ENCODE results near the gene EPS8L3.

Gene EPS8L3

GRCh38 chr1:109763646-109764415 lies at the start of gene EPS8L3:
EPS8L3 (minus strand) TSS chr1:109763923; CDS start chr1:109761749, 2,174 bp downstream.
- Histone ChIP-seq H3K27ac (ENCODE audit: low read length) (no peak within 1 kb of the TSS), H3K9ac (ENCODE audit: low read length) (no peak within 1 kb of the TSS)

GRCh38 chr1:109812691-109813393 lies 49.1 kb upstream of the EPS8L3 start:
- Histone ChIP-seq H3K9me2 (replicated peaks; ENCODE audit: insufficient read depth, low read length) (no peaks in the 10 kb centered on the region), H3K4me1 (ENCODE audit: low read length) (peaks cover 32% of the 10 kb centered on the region)

More at GRCh38 chr1:109763646-109764415, at the start of gene EPS8L3:
- Histone ChIP-seq H3K27me3 (replicated peaks; ENCODE audit: insufficient read depth, low read length) (no peaks in the 10 kb centered on the region), H3K36me3 (replicated peaks; ENCODE audit: insufficient read depth, low read length) (no peaks in the 10 kb centered on the region), H3F3A (ENCODE audit: insufficient read depth, low read length) (no peaks in the 10 kb centered on the region), H3K4me2 (ENCODE audit: low read depth, low read length) (no peak within 1 kb of the TSS), H2AFZ (ENCODE audit: low read length) (no peak within 1 kb of the TSS), H3K4me1 (ENCODE audit: low read length) (no peaks in the 10 kb centered on the region), H3K9me3 (replicated peaks; ENCODE audit: insufficient read depth, low read length) (no peaks in the 10 kb centered on the region), H4K20me1 (ENCODE audit: insufficient read depth, low read length) (no peaks in the 10 kb centered on the region), H3K4me3 (ENCODE audit: low read length) (no peak within 1 kb of the TSS), H3K9me2 (replicated peaks; ENCODE audit: insufficient read depth, low read length) (no peaks in the 10 kb centered on the region), H3K79me2 (ENCODE audit: low read length) (no peaks in the 10 kb centered on the region)
- TF ChIP-seq CTCF (IDR thresholded peaks at IDR 0.05; ENCODE audit: low read length) = no peak
- no peak for TF ChIP-seq EZH2 (optimal IDR thresholded peaks at IDR 0.05; ENCODE audit: low read depth, low read length)
- no peak for TF ChIP-seq EZH2phosphoT487 (IDR thresholded peaks at IDR 0.05; ENCODE audit: low read length)
- DNase-seq = no peak

GRCh38 chr1:109808703-109809102 lies 45.0 kb upstream of the EPS8L3 start:
- TF ChIP-seq EZH2phosphoT487 (IDR thresholded peaks at IDR 0.05; ENCODE audit: low read length) (no peak), CTCF (IDR thresholded peaks at IDR 0.05; ENCODE audit: low read length) (no peak), EZH2 (optimal IDR thresholded peaks at IDR 0.05; ENCODE audit: low read depth, low read length) (no peak)
- Histone ChIP-seq H3K4me2 (ENCODE audit: low read depth, low read length) (no peak overlapping the region), H3K4me1 (ENCODE audit: low read length) (peaks cover 10% of the 10 kb centered on the region), H3K79me2 (ENCODE audit: low read length) (no peaks in the 10 kb centered on the region), H2AFZ (ENCODE audit: low read length) (no peak overlapping the region), H3K36me3 (replicated peaks; ENCODE audit: insufficient read depth, low read length) (no peaks in the 10 kb centered on the region), H4K20me1 (ENCODE audit: insufficient read depth, low read length) (no peaks in the 10 kb centered on the region), H3K9me2 (replicated peaks; ENCODE audit: insufficient read depth, low read length) (no peaks in the 10 kb centered on the region), H3K4me3 (ENCODE audit: low read length) (no peak overlapping the region), H3K9me3 (replicated peaks; ENCODE audit: insufficient read depth, low read length) (no peaks in the 10 kb centered on the region), H3F3A (ENCODE audit: insufficient read depth, low read length) (peaks cover 4% of the 10 kb centered on the region; the same call in 1 of the 2 replicates), H3K27ac (ENCODE audit: low read length) (no peak overlapping the region), H3K9ac (ENCODE audit: low read length) (no peak overlapping the region), H3K27me3 (replicated peaks; ENCODE audit: insufficient read depth, low read length) (no peaks in the 10 kb centered on the region)
- DNase-seq = no peak

More at GRCh38 chr1:109812691-109813393, 49.1 kb upstream of the EPS8L3 start:
- no peak overlapping the region for H3K4me3 ChIP-seq (ENCODE audit: low read length)
- H3F3A ChIP-seq (ENCODE audit: insufficient read depth, low read length) = peaks cover 11% of the 10 kb centered on the region
- no peaks in the 10 kb centered on the region for H3K27me3 ChIP-seq (replicated peaks; ENCODE audit: insufficient read depth, low read length)
- no peaks in the 10 kb centered on the region for H3K36me3 ChIP-seq (replicated peaks; ENCODE audit: insufficient read depth, low read length)
- no peaks in the 10 kb centered on the region for H4K20me1 ChIP-seq (ENCODE audit: insufficient read depth, low read length)
- no peaks in the 10 kb centered on the region for H3K9me3 ChIP-seq (replicated peaks; ENCODE audit: insufficient read depth, low read length)
- no peak overlapping the region for H3K9ac ChIP-seq (ENCODE audit: low read length)
- no peaks in the 10 kb centered on the region for H3K79me2 ChIP-seq (ENCODE audit: low read length)
- no peak for TF ChIP-seq EZH2 (optimal IDR thresholded peaks at IDR 0.05; ENCODE audit: low read depth, low read length)
- TF ChIP-seq CTCF (IDR thresholded peaks at IDR 0.05; ENCODE audit: low read length) = no peak
- TF ChIP-seq EZH2phosphoT487 (IDR thresholded peaks at IDR 0.05; ENCODE audit: low read length) = no peak
- no peak overlapping the region for H3K27ac ChIP-seq (ENCODE audit: low read length)
- no peak overlapping the region for H3K4me2 ChIP-seq (ENCODE audit: low read depth, low read length)
- H2AFZ ChIP-seq (ENCODE audit: low read length) = no peak overlapping the region
- DNase-seq = no peak

All from MM.1S (cell line).